GM18508 (cell line): ENCODE data around the gene PAX7.
"Not testable (repeated sequence)": the region's sequence is repeated elsewhere in the genome, so short reads cannot be mapped to it uniquely, and the experiment has no call there.

ENCODE experiments used
- ATAC-seq: cut with Tn5 transposase; IDR thresholded peaks from one replicate; pipeline ENCODE4 v1.9.1; 2021; ENCODE audit warnings: moderate number of reproducible peaks; ENCODE audit not compliant: insufficient read depth, unreplicated experiment

Gene PAX7

DNA sequence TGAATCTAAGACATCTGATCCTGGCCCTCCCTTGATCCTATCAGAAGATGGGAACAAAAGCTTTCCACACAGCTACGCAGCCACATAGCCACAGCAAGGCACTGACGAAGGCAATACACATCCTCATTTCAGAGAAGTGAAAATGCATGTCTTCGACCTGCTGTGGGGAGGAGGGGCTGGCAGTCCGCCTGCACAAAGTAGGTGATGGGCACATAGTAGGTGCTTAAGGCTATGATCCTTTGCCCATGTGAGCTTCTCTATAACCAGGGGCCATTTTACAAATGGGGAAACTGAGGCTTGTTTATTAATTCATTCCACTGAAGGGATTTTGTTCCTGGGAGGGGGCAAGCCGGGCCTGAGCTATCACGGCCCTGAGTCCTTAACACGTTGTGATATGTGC is 94.2 kb downstream of the PAX7 start:
- no peak for ATAC-seq

DNA sequence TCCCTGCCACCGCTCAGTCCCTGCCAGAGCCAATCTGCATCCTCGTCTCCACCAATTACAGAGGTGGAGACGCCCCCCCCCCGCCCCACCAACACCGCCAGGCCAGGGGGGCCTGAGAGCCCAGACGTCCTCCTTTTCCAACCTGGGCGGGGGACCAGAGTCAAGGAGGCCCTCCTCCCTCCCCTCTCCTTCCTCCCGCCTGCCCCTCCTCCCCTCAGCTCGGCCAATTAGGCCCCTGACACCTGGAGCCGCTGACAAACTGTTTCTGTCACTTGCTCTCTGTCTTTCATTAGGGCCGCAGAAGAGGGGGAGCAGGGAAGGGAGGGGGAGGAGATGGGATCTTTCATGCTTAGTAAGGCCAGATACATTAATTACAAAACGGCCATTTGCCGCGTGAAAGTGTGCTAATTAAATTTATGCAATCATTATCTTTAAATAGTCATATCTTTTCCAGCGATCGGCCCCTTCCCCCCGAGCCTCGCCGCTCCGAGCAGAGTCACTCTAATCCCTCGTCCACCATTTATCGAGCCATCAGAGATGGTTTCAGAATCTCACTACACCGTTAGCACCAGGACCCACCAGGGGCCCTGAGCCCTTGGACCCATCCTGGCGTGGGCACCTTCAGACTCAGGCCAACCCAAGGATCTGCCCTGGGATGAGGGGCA is 94.7 kb downstream of the PAX7 start:
- no peak for ATAC-seq

DNA sequence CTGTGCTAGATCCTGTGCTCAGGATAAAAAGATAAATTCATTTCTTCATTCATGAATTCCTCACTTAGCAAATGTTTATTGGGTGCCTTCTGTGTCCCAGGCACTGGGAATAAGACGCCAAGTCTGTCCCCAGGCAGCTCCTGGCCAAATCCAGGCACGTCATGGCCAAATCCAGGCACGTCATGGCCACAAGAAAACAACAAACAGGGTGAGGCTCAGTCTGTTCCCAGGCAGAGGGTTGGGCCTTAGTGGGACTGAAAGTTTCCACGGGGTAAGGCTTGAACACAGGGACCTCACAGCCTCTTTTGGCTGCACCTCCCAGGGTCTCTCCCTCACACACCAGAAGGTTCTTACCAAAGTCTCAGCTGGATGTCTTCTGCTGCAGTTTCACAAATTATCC is 95.7 kb downstream of the PAX7 start:
- no peak for ATAC-seq

DNA sequence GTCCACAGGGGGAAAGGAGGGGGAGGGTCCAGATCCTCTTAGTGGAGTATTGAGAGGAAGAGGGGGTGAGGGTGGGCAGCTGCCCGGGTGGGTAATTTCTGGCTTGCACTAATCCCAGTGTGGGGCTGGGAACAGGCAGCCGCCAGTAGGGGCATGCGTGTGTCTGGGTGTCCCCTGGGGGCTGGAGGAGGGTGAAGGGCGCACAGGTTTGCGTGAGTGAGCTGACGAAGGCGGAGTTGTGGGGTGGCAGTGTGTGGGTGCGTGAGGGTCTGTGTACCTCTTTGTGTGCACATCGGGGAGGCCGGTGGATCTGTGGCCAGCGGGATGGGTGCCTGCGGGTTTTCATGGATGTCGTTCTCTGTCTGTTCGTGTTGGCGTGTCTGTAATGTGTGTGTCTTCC is 97.3 kb downstream of the PAX7 start:
- no peak for ATAC-seq

DNA sequence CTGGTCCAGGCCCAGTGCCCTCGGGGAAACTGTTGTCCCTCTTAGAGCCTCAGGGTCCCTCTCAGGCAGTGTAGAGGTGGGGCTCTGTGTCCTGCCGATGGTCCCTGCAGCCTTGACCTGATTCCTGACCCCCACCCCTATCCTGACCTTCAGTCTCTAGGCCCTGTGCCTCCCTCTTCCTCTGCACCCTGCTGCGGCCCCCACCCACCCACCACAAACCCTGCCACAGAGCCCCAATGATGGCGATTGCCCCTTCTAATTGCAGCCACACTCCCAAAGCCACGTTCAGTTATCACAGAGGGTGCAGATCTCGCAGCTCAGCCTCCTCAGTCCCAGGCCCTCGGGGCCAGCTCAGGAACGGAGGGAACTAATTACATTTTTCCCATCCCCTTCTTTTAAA is 99.7 kb downstream of the PAX7 start:
- ATAC-seq = no peak

DNA sequence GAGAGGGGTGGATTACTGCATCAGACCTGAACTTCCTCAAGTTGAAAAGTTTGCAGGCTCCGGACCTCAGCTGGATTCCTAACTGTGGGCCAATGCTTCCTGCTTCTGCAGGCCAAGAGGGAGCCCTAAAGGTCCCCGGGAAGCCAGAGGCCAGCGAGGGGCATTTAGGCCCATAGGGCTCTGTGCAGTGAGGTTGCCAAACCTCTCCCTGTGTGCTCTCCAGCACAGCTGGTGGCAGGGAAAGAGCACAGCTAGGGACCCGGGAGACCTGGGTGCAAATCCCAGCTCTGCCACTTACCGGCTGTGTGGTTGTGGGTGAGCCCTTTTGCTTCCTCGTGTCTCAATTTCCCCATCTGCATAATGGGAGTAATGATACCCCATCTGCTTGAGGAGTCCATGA is 100.5 kb downstream of the PAX7 start:
- no peak for ATAC-seq

DNA sequence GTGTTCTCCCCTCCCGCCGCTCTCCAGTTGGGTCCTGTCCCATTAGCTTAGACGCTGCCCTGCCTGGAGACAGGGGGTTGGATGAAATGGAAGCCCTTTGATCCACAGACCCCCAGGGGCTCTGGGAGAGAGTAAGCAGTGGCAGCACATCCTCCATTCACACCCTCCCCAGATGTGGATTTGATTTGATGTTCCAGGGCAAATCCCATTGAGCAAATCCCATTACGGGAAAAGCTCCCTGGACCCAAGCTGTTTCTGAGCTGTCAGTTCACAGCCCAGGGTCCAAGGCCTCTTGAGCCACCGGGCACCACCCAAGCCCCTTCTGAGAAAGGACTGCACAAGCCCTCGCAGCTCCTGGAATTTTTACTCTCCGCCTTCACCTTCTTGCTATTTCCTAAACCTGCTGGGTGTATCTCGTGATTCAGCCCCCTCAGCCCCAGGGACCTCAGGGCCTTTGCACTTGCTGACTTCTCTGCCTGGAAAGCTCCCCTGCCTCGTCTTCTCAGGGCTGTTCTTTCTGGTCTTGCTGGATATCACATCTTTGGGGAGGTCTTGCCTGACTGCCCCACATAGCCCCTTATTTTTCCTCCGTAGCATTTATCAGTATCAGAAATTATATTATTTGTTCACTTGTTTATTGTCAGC is 101.1 kb downstream of the PAX7 start:
- ATAC-seq = no peak

DNA sequence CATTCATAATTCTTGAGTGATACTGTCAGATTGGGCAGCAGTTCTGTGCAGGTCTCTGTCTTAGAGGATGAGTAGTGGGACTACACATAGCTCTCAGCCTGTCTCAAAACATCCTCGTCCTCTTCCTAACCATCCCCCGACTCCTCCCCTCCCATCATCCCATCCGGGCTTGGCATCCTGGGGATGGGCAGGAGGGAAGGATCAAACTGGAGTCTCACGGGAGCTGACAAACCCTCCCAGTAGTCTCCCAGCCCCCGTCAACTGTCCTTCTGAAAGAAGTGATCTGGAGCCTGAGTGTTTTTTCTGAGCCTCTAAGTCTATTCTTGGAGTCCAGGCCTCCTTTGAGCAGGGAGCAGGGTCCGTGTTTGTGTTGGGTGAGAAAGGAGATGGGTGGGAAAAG is 102.0 kb downstream of the PAX7 start:
- ATAC-seq = no peak

DNA sequence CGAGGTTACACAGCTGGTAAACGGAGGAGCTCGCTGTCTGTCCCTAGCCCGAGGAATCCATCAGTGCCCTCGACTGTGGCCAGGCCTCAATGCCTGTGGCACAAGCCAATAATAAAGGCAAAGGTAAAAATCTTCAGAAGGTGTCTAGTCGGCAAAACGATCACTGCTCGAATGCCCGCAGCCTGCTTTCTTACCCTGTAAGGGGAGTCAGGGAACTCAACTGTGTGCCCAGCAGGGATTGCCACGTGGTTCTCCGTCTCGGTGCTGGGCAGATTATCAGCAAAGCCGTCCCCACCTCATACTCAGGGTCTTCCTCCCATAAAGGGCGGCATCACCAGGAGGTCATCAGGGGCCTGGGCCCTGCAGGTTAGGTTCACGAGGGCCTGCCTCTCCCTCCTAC is 103.4 kb downstream of the PAX7 start:
- no peak for ATAC-seq

DNA sequence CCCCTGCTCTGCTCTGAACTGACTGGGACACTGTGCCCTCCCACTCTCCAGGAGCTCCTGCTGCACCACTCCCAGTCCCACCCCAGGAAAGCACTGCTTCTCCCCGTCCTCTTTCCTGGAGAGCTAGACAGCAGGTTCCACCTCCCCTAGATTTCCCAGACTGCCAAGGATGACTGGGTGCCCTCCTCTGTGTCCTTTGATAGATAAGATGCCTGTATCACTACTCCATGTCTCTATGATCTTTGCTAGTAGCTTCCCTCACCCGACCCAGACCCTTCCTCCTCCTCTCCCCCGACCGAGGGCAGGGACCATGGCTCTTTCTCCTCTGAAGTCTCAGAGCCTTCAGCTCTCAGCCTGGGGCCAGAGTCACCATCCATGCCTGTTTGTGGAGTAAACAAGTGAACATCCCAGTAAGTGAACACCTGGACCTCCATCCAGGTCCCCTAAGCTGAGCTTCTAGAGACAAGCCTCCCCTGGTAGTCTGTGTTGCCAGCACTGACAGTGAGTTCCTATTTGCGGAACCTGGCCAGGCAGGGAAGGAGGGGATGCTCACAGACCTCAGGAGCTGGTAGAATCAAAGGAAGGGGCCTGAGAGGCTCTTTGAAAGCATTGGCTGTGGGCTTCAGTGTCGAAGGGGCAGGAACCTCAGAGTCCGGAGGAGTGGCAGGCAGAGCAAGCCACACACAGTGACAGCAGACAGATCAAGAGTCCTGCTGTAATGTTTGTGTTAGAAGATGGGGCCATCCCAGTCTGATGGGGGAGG is 104.0 kb downstream of the PAX7 start:
- no peak for ATAC-seq

DNA sequence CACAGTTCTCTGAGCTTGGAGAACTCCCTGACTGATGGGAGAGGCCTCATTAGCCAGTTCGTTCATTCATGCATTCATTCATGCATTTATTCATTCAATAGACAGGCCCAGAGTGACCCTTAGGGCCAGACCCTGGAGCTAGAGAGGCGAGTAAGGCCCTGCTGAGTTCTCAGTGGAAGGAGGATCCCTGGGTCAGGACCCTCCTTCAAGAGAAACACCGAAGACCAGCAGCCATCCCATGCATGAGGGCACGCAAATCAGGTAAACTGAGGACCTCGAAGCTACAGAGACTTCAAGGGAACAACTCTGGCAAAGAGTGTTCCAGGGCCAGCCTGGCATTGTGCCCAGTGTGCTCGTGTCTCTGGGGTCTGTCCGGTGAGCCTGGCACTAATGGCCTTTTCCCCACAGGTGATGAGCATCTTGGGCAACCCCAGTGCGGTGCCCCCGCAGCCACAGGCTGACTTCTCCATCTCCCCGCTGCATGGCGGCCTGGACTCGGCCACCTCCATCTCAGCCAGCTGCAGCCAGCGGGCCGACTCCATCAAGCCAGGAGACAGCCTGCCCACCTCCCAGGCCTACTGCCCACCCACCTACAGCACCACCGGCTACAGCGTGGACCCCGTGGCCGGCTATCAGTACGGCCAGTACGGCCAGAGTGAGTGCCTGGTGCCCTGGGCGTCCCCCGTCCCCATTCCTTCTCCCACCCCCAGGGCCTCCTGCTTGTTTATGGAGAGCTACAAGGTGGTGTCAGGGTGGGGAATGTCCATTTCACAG is 104.8 kb downstream of the PAX7 start:
- no peak for ATAC-seq

DNA sequence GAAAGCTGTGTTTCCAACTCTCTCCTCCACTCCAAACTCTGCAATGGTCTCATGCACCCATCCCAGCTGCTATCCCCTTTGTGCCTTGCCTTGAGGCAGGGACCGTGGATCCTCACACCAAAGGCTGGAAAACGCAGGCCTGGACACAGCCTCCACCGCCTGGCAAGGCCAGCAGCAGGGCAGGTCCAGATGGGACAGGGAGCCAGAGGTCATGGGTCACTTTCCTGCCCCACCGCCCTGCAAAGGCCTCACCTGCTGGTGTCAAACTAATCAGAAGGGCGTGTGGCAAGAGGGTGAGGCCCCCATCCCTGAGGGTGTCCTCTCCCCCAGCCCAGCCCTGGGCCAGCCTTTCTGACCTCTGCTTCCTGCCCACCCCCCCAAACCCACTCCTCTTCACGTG is 106.3 kb downstream of the PAX7 start:
- no peak for ATAC-seq

DNA sequence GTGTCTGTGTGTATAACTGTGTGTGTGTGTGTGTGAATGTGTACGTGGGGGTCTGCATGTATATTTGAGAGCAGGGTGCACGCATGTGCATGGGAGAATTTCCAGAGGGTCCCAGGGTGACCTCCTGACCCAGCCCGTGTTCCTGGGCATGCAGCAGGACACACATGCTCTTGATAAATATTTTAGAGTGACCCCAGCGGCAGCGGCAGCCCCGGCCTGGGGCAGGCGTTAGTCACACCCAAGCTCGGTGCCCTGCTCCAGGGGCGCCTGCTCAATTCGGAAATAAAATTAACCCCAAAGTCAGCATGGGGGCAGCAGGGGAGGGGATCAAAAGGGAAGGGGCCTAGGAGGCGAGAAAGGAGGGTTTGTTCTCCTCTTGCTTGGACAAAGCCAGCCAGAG is 107.5 kb downstream of the PAX7 start:
- ATAC-seq = no peak

DNA sequence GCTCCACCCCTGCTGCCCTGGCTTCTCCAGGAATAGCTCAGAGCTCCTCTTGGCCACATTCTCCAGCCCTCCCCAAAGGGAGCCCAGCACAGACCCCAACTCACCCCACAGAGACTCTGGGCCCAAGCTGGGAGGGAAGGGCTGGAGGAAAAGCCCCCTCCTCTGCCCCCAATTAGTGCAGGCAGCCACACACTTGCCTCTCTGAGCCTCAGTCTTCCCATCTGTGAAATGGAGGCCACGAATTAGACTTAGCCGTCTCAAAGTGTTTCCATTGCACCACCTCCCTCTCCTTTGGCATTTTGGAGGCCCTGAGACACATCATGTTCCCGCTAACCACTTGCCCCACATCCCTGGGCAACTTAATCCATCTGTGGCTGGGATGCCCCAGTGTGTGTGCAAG is 108.0 kb downstream of the PAX7 start:
- no peak for ATAC-seq

DNA sequence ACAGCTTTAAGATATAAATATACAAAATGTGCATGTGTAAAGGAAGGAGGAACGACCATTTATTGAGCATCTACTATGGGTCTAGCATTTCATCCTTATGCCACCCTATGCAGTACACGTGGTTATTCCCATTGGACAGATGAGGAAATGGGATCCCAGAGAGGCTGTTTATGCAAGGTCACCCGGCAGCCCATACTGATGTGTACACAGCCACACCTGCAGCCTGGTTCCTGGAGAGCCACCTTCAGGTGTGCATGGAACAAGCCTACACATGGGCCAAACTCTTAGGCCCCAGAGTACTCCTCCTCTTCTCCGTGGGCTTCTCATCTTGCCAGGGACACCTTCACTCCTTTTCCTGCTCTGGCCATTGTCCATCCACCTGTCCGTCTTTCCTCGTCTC is 108.8 kb downstream of the PAX7 start:
- ATAC-seq = no peak

DNA sequence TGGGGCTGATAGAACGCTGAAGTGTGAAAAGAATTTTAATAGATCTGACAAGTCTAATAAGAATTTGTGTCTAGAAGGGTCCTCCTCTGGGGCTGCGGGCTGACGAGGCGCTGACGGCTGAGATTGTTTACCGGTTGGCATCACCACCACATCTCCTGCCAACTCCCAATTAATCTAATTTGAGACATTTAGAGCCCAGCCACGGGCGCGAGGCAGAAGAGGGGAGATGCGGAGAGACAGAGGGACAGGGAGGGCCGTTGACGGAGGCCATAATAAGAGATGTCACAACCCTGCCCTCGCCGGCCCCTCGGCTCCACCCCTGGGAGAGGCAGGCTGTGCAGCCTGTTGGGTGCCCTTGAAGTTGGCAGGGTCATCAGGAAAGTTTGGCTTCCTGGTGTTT is 109.3 kb downstream of the PAX7 start:
- ATAC-seq = no peak

DNA sequence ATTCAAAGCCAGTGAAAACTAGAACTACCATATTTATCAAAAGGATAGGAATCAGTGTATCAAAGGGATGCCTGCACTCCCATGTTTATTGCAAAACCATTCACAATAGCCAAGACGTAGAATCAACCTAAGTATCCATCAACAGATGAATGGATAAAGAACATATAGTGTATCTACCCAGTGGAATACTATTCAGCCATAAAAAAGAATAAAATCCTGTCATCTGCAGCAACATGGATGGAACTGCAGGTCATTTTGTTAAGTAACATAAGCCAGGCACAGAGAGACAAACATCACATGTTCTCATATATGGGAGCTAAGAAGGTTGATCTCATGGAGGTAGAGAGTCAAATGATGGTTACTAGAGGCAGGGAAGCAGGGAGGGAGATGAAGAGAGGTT is 110.0 kb downstream of the PAX7 start:
- no peak for ATAC-seq

DNA sequence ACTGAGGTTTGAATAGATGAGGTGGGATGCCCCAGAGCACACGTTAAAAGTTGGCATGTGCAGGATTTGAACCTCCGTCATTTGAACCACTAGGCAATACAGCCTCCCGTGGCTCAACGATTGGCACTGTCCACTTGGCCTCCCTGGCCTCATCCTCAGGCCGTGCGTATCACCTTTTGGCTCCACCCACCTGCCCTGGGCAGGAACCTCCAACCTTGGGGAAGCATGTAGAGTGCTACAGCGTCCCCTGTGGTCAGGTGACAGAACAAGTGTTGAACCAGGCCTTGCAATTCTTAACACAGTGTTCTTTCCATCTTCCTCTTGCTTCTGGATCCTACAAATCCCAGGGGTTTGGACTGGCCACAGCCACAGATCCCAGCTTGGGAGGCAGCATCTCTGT is 112.6 kb downstream of the PAX7 start:
- ATAC-seq = no peak

DNA sequence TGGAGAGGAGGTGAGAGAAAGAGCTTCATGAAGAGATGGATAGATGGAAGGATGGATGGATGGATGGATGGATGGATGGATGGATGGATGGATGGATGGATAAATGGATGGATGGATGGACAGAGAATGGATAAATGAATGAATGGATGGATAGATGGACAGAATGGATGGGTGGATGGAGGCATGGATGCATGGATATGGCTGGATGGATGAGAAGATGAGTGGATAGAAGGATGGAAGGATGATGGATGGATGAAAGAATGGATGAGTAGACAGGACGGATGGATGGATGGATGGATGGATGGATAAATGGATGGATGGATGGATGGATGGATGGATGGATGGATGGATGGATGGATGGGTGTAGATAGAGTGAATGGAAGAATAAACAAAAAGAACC is 113.7 kb downstream of the PAX7 start:
- not testable (repeated sequence) for ATAC-seq

DNA sequence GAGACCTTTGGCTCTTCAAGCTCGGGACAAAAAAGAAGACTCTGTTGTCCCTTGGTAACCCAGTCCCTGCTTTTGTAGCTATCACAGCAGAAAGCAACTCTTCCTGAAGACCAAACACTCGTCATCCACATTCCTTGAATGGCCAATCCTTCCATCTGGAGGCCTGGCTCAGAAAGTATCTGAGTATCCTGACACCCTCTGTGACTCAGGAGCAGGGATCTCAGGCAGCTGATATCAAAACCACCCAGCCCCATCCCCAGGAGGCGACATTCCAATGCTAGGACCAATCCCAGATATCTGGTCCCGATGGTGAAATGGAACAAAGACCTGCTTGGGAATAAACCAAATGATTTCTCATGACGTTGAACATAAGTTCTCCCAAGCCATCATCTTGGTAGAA is 116.3 kb downstream of the PAX7 start:
- ATAC-seq = no peak

DNA sequence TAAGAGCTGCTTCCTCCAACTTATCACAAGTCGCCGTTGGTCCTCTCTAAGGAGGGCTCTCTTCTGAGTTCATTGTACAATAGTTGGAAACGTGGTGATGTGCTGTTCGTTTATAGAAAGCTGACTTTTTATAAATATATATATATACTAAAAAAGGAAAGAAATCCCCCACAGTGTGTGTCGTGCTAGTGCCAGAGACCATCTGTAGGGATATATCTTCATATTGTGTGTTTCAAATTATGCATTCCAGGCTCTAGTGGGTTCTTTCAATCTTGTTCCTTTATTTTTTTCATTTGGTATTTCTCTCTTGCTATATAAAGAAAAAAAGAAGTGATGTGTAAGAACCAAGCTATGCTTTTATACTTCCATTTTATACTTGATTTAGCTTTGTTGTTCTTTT is 117.0 kb downstream of the PAX7 start:
- no peak for ATAC-seq
